AML-193 (cell line): ENCODE measurements around the gene CDKN2AIPNL.

ENCODE experiments used
- DNase-seq, 2 experiments: peaks; one replicate each; lab custom pipeline; 2025; lab: John Stamatoyannopoulos, UW

CDKN2AIPNL gene, protein sequence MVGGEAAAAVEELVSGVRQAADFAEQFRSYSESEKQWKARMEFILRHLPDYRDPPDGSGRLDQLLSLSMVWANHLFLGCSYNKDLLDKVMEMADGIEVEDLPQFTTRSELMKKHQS

DNA sequence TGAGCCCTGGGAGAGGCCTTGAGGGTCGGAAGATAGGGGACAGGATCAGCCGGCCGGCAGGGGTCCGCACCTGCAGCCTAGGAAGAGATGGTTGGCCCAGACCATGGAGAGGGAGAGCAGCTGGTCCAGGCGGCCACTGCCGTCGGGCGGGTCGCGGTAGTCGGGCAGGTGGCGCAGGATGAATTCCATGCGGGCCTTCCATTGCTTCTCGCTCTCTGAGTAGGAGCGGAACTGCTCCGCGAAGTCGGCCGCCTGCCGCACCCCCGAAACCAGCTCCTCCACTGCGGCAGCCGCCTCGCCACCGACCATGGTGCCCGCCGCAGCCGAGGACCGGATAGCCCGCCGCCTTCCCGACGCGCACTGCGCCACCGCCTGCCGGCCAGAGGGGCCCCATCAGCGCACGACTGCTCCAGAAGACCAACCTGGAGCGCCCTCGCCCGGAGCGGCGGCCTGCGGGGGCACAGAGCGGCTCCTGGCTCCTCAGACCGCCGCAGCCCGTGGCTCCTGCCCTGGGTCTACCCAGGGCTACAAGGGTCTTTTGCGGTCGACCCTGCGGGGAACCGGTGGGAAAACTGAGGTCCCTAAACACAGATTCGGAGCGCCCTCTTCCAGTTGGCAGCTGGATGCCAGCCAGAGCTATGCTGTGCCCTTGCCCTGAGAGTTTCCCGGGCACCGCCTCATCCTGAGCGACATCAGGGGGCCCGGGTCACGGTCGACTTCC is at the start of gene CDKN2AIPNL:
CDKN2AIPNL (minus strand) TSS at position 336 of the 721 bp plus-strand sequence; CDS start at position 309, 27 bp downstream.
- DNase-seq = peak; percentile 68 to 83

DNA sequence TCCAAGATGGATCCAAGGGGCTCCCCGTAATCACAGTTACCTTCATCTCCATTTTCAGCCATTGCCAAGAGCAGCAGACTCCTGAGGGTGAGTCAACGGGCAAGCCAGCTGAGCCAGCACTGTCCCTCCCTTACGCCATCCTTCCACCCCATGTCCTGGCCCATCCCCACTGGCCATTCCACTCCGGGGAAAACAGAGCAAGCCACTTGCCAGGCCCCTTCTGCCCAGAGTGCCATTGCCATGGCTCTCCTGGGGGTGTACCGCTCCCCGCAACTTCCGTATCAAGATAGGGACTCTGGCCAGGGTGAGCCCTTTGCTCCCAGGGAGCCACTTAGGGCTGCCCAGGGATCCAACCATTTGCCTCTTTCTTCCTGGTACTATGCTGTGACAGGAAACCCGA is 48.9 kb upstream of the CDKN2AIPNL start:
- DNase-seq = no peak

DNA sequence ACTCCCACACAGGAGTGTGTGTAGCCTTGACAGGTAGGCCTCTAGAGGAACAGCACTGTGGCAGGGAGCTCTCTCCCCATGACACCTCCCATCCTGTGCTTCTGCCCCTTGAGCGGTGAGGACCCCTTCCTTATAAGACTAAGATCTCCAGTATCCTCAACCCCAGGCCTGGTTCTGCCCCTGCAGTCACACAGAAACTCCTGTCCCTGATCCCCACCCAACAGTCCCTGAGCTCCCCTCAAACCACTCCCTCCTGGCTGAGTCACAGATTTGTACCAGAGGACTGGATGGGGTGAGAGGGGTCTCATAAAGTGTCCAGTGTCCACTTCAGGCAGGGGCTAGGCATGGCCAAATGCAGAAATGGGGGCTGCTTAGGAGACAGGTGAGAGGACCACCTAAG is 47.8 kb upstream of the CDKN2AIPNL start:
- DNase-seq = no peak

DNA sequence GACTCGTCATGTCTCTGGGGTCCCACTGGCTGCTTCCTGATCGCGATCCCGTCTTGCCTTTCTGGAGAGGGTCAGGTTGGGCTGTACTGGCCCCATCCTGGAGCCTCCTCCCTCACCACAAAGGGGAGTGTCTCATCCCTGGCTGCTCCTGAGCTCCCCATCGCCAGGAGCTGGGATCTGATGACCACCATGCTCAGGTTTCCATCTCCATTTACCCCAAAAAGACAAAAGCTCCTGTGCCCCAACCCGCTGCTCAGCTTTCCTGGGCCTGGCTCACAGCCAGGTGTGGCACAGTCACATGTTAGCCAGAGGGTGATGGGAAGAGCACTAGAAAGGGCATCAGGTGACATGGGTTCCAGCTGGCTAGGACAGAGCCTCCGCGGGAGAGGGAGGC is 47.3 kb upstream of the CDKN2AIPNL start:
- no peak for DNase-seq

DNA sequence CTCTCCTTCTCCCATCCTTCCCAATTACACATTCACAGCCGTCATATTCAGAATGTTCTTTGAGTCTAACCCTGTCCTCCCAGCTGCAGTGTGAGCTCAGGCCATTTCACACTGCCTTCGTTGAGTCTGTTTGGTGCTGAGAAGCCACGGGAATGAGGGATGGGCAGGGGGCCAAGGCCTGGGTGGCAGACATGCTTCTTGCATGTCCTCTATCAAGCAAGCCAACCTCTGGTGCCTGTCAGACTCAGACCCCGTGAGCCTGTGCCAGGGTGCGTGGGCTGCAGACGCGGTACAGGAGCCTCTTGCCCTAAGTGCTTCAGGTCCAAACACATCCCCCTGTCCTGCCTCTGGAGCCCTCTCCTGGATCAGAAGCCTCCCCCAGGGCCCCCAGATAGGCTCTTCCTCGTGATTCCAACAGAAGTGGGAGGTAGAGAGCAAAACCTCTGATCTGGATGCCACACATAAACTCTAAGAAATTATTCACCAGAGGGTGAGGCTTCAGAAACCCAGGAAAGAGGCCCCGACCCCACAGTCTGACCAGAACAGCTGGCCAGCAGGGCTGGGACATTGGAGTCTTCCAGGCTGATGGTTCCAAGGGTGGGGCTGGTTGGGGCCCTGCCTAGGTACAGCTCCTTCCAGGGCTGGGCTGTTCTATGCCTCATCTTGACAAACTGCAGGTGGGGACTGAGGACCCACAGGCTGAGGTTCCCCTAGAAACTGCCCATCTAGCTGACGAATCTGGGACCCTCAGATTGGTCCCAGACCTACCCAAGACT is 46.7 kb upstream of the CDKN2AIPNL start:
- DNase-seq = no peak

DNA sequence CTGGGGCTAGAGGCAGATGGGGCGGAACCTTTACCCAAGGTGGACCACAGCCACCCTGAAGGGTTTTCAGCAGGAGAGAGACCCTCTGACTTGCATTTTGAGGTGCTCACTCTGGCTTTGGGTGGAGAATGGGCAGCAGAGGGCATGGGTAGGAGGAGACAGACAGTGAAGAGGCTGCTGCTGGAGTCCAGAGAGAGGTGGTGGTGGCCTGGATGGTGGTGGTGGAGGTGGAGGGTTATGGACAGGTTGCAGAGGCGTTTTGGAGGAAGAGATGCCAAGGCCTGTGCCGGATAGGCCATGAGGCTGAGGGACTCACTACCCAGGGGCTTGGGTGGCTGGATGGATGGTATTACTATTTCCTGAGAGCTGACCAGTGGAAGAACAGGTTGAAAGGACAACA is 46.1 kb upstream of the CDKN2AIPNL start:
- DNase-seq = no peak

DNA sequence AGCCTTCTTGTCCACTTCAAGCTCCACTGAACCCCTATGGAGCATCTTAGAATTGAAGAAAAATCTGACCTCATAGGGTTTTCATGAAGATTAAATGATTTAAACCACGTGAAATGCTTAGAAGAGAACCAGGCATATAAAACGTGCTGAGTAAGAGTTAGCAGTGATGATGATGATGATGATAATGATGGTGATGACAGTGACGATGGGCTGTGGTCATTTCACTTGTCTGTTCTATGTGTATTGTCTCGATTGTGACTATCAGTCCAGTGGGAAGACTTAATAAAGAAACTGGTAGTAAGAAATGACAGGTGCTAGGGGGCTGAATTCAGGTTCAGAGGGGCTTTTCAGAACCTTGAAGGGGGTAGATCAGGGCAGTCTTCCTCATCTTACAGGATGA is 45.1 kb upstream of the CDKN2AIPNL start:
- DNase-seq = no peak

DNA sequence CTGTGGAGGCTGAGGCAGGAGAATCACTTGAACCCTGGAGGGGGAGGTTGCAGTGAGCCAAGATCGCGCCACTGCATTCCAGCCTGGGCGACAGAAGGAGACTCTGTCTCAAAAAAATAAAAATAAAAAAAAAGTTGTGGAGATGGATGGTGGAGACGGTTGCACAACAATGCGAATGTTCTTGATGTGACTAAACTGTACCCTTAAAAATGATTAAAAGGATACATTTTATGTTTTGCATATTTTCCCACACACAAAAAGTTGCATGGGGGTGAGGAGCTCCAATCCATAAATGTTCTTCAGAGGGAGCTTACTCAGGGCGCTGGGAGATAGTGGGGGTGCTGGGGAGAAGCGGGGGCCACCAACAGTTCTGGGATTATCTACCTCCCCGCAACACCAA is 43.8 kb upstream of the CDKN2AIPNL start:
- no peak for DNase-seq

DNA sequence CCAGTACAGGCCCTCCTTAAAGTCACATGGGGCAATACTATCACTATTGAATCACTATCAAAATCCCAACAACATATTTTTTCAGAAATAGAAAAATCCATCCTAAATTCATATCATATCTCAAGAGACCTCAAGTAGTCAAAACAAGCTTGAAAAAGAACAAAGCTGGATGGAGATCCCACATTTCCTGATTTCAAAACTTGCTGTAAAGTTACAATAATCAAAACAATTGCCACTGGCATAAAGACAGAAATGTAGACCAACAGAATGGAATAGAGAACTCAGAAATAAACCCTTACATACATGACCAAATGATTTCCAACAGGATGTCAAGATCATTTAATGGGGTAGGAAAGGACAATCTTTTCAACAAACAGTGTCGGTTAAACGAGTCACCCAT is 41.3 kb upstream of the CDKN2AIPNL start:
- no peak for DNase-seq

DNA sequence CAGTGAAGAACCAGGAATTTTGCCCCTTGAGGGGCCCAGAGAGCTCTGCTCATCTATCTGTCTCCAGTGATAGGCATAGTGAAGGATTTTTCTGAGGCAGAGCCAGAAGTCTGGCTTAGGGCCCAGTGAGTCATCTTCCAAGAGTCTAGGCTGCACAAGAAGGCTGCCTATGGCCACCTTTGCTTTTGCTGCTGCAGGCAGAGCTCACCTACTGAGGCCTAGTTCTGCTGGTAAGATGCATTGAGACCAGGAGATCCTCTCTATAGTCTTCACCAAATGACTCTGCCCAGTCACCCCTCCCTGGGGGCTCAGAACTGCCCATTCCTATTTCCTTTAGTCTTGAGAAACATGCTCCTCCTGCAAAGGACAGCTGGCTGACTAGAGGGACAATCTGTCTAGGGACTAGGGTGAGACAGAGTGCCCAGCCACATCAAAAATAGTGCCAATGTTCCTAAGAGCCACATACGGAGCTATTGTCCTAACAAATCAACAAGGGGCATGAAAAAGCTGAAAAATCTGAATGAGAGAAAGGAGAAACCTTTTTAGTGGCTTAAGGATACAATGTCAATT is 40.3 kb upstream of the CDKN2AIPNL start:
- DNase-seq = no peak

DNA sequence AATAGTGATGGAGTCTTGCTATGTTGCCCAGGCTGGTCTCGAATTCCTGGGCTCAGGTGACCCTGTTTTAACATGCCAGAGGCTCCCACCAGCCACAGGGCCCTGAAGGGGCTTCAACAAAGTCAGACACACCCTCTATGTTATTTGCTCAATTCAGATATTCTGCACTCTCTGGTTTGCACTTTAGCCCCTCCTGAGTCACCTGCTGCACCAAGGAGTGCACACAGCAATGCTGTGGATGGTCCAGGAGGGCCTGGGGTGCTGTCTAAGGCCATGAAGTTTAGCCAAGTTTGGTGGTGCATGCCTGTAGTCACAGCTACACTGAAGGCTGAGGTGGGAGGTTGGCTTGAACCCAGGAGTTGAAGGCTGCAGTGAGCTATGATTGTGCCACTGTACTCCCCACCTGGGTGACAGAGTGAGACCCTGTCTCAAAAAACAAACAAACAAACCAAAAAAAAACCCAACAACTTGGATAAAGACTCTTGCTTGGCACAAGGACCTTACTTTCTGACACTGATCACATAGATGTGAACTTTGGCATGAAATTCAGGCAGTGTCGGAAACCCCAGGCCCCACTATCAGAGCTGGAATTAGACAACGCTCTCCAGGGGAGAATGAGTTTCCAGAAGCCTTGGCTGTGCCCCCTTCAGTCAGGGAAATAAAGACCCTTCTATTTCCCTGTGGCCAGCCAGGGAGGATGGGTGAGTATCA is 39.7 kb upstream of the CDKN2AIPNL start:
- DNase-seq = no peak

DNA sequence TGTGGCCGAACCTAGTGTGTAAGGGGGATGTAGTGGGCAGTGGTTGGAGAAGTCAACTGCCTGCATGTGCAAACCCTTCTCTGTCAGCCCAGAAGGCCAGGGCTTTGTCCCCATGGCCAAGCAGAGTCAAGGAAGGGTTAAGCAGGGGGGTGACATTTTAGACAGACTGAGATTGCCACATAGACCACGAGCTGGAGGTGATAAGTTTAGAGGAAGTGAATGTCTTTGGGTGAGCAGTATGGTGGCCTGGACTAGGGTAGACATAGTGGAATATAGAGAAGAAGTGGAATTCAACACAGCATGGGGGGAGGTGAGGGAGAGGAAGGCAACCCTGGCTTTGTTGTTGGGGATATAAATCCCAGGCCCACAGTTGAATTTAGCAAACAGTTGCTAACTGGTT is 38.7 kb upstream of the CDKN2AIPNL start:
- DNase-seq = no peak

DNA sequence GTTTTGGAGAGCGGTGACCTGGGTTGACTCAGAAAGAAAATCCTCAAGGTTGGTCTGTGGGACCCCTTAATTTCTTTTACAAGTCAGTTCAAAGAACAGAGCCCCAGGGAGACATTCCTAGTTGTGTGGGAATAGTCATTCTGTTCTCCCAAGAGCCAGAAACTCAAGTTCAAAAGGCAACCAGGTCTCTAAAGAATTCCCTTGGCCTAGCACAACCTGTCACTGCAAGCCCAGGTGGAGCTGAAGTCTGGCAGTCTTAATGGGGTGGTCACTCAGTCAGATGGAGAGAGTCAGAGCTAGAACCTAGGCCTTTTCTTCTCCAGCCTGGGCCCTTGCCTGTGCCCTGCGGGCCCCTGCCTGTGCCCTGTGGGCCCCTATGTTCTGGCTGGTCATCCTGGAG is 37.5 kb upstream of the CDKN2AIPNL start:
- no peak for DNase-seq

DNA sequence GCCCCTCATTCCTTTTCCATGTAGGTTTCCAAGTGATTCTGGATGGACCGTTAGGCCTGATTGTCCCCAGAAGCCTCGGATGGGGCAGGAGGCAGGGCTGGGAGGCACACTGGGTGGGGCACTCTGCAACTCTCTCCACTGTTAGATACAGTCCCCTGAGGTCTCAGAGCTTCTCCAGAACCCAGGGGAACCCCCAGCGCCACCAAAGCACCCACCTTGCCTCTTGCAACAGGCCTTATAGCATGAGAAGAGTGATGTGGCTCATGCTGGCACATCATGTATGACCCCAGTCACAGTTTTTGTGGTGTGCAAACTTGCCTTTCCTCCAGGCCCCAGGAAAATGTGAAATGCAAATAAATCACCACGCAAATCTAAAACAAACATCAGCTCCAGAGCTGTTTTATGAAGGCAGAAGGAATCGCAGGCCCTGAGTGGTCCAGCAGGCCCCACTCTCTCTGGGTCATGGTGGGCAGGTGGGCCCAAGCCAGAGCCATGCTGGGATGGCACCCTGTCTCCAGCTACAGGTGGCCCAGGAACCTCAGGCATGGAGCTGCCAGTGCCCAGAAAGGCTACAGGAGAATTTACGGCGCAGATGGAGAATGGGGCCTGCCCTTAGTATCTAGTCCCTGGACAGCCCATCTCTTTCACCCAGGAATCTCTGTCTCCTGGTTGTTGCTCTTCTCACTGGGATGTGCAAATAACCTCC is 36.3 kb upstream of the CDKN2AIPNL start:
- DNase-seq = no peak

DNA sequence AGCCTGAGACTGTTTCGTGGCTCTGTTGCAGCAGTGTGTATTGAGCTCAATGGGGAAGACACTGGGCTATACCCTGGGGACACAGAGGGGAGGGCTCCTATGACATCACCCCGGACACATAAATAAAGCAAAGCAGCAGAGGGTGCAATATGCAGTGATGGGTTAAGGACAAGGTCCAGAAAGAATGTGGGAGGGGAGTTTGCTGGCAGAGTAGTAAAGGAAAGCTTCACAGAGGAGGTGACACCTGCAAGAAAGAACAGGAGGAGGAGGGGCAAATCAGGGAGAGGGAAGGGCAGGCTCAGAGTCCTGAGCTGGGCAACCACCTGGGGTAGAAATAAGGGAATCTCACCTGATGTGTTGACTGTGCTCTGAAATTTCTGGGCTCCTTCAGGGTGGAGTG is 35.3 kb upstream of the CDKN2AIPNL start:
- no peak for DNase-seq

DNA sequence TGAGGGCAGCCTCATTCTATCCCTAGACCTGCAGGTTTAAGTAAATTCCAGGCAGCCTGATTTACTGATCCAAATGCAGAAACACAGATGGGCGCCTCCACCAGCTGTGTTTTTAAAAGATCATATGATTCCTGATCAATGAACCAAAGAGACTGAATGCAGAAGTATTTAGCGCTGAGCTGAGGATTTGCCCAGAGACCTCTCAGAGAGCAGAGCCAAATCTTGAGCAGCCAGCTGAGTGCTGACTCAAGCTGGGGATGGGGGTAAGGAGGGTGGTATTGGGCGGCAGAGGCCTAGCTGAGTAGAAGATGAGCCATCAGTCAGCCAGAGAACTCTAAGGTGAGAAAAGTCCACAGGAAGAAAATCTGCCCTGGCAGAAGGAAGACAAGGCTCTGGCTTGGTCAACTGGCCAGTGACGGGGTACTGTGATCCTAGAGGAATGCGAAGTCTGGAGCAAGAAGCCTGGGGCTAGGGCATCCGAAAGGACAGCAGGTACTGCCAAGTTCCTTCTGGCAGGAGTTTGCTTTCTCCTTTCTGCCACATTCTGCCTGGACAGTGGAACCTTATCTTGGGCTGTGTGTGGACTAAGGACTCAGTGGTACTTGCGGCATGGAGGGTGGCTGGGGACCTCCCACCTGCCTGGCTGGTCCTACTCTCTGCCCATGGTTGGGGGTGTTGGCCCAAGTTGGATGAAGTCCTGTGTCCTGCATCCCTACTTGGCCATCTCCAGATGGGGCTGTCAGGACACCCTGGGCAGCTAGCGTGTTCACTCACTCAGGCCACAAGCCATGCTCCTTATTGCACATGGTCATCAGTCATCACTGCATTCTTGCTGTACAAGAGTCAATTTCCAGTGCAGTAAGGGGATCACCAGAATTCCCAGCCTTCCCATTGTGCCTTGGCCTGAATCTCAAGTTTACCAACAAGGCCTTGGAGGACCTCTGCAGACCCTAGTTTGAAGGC is 34.5 kb upstream of the CDKN2AIPNL start:
- DNase-seq = no peak

DNA sequence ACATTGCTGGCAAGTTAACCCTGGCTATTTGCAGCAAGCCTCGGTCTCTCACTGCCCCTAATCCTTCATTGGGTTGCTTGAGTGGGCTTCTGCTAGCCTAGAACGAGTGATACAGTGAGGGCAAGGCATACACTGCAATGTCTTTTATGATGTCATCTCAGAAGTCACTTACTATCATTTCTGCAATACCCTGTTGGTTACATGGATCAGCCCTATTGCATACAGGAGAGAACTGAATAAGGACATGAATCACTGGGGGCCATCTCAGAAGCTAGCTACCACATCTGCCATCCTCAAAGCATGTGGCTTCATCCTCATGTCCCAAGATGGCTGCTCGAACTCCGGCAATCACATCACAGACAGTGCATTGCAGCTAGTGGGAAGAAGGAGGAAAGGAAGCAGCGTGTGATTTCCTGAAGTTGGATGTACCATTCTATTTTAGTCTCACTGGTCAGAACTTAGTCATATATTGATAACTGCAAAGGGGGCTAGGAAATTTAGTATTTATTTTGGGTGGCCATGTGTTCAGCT is 33.3 kb upstream of the CDKN2AIPNL start:
- no peak for DNase-seq

DNA sequence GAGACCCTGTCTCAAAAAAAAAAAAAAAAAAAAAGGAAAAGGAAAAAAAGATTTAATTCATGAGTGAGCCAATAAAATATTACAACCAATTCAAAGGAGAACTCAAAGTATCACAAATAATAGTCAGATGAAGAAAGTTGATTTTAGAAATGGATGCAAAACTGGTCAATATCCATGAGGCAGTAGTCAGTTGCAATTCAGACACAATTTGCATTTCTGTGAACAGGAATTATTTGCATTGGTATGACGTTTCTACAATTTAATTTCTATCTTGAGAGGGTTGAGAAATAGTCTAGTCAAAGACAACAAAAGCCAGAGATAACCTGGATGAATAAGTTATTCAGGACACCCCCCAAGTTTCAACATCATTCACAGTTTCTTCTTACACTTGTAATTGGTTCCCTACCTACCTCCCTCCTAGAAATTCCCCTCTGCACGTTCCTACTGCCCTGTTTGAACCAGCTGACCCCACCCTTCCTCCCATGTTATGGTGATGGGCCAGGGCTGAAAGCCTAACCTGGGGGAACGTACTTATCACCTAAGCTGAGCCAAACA is 28.6 kb upstream of the CDKN2AIPNL start:
- DNase-seq = no peak

DNA sequence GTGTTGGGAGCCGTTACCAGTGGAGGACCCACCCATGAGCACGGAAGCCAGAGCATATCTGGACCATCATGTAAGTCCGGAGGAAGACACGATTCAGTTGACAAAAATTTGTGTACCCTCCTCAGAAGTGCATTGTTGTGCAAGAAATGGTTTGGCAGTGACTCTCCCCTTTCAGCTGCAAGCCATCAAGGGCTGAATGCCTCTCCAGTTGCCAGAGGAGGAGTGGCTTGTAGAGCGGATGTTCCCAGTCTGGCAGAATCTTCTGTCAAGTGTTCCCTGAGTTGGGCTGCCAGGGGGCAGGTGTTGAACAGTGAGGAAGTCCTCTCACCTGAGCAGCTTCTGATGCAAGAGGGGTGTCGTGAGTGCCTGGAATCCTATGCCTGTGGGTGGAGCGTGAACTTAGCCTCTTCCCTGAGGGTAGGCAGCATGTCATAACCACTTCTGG is 27.6 kb upstream of the CDKN2AIPNL start:
- DNase-seq = no peak

DNA sequence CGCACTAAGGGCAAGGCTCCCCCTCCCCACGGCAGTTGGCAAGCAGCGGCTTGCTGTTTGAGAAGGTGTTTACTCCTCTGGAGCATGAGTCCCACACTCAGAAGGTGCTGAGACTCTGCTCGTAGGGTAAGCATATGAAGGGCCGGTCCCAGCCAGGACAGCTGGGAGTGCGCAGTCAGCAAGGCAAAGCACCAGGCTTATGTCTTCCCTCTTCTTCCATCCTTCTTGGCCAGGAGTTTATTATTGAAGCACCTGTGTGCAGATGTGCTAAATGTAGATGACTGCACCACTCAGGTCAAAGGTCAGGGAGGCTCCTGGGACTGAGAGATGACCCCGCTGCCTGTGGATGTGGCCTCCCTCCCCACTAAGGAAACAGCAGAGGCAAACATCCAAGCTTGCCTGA is 27.0 kb upstream of the CDKN2AIPNL start:
- DNase-seq = no peak
